ENCODE data around the gene B3GLCT. TPM values are rescaled to one million over a fixed set of nuclear protein-coding genes. Genes with fewer than 3 reads are reported as not detected.

Gene B3GLCT
- total and polyA plus RNA-seq, 2 donors (not counting 3 experiments of a cell fraction or from before 2014, with no cell fraction given): 5.2 to 14.6 TPM

DNA sequence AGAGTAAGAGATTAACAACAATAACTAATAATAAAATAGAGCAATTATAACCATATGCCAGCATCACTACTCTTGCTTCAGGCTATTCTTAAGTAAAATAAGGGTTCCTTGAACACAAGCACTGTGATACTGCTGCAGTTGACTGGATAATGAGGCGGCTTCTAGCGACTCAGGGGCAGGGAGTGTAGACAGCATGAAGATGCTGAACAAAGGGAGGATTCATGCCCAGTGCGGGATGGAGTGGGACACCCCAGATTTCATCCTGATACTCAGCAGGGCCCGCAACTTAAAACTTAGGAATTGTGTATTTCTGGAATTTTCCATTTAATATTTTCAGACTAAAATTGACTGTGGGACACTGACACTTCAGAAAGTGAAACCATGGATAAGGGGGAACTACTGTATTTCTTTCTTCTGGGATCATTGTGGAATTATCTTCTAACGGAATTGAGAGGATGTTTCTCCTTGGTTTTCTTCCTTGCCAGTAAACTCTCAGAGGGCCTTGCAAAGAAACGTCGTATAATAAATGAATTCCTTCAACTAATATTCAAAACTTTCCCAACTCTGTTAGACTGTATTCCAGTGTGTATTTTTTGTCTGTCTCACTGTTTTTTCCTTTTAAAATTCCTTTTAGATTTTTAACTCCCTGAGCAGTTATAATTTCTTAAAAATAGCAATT is 127.5 kb downstream of the B3GLCT start:
- TF ChIP-seq MYC (IDR thresholded peaks at IDR 0.05; ENCODE audit: low read depth, low read length) (no peak), FOS (IDR thresholded peaks at IDR 0.05; ENCODE audit: borderline replicate concordance, insufficient read depth, low read length) (no peak), EZH2 (IDR thresholded peaks at IDR 0.05; ENCODE audit: borderline replicate concordance, low read depth, low read length, severe bottlenecking) (no peak), POLR2AphosphoS5 (IDR thresholded peaks at IDR 0.05; ENCODE audit: insufficient read depth, low read depth, low read length) (no peak), JUN (IDR thresholded peaks at IDR 0.05; ENCODE audit: borderline replicate concordance, insufficient read depth, insufficient read length, low read depth) (no peak), GATA2 (IDR thresholded peaks at IDR 0.05; ENCODE audit: insufficient read depth, insufficient read length, low read depth, low read length) (no peak), POLR2A (IDR thresholded peaks at IDR 0.05; ENCODE audit: low read depth, low read length) (no peak)
- TF ChIP-seq, protein P1, sequence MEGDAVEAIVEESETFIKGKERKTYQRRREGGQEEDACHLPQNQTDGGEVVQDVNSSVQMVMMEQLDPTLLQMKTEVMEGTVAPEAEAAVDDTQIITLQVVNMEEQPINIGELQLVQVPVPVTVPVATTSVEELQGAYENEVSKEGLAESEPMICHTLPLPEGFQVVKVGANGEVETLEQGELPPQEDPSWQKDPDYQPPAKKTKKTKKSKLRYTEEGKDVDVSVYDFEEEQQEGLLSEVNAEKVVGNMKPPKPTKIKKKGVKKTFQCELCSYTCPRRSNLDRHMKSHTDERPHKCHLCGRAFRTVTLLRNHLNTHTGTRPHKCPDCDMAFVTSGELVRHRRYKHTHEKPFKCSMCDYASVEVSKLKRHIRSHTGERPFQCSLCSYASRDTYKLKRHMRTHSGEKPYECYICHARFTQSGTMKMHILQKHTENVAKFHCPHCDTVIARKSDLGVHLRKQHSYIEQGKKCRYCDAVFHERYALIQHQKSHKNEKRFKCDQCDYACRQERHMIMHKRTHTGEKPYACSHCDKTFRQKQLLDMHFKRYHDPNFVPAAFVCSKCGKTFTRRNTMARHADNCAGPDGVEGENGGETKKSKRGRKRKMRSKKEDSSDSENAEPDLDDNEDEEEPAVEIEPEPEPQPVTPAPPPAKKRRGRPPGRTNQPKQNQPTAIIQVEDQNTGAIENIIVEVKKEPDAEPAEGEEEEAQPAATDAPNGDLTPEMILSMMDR (IDR thresholded peaks at IDR 0.05; ENCODE audit: extremely low read depth in 1 of 2, insufficient read depth in 1 of 2, low read depth in 1 of 2, low read length in 2 of 2): no peak
- TF ChIP-seq, protein P2, sequence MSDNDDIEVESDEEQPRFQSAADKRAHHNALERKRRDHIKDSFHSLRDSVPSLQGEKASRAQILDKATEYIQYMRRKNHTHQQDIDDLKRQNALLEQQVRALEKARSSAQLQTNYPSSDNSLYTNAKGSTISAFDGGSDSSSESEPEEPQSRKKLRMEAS (IDR thresholded peaks at IDR 0.05; ENCODE audit: insufficient read depth, insufficient read length): no peak
- ChIA-PET CTCF (no interaction called here), POLR2A (no interaction called here)
- no peaks in the 10 kb centered on the region for H3K9me3 ChIP-seq (replicated peaks; ENCODE audit: control insufficient read depth, insufficient read depth, low read length)
- H3K4me1 ChIP-seq (ENCODE audit: control insufficient read depth, extremely low read depth, insufficient read depth, low read length): no peaks in the 10 kb centered on the region
- H3K4me3 ChIP-seq (replicated peaks in 1 of 3; ENCODE audit: insufficient read depth in 1 of 3, low read depth in 1 of 3, low read length in 3 of 3): no peak overlapping the region
- dilution Hi-C loops (cut with MboI; ENCODE audit: extremely low pct_ligation_motif_present, low sequenced_read_pairs): no loop called here
- no TSS peak for BruUV-seq (replicated peaks)
- no peaks in the 10 kb centered on the region for H4K20me1 ChIP-seq (replicated peaks; ENCODE audit: control insufficient read depth, extremely low read depth, insufficient read depth, low read length)
- FAIRE-seq: no peak
- intact Hi-C loops (cut with micrococcal nuclease): no loop called here
- no peaks in the 10 kb centered on the region for H3K9me1 ChIP-seq (replicated peaks; ENCODE audit: control insufficient read depth, extremely low read depth, insufficient read depth, low read length)
- peaks cover 0 to 1% of the 10 kb centered on the region in 2 experiments for H3K36me3 ChIP-seq (ENCODE audit: control insufficient read depth in 2 of 2, extremely low read depth in 1 of 2, insufficient read depth in 2 of 2, low read length in 2 of 2)
- H2AFZ ChIP-seq (ENCODE audit: low read depth, low read length): no peak overlapping the region
- no peak for DNase-seq (ENCODE audit: low read depth, low spot score)
- no peaks in the 10 kb centered on the region for H3K79me2 ChIP-seq (ENCODE audit: control insufficient read depth, insufficient read depth, low read length)
- H3K27me3 ChIP-seq (ENCODE audit: control insufficient read depth in 2 of 2, insufficient read depth in 2 of 2, low read length in 2 of 2): no peaks in the 10 kb centered on the region
- no peak overlapping the region for H3K27ac ChIP-seq (ENCODE audit: insufficient read depth, low read depth, low read length)
- H3K9ac ChIP-seq (replicated peaks; ENCODE audit: extremely low read depth, insufficient read depth, low read length): no peak overlapping the region
- H3K4me2 ChIP-seq (ENCODE audit: insufficient read depth, low read length): no peak overlapping the region

Measured in endothelial cell of umbilical vein (primary cell).